WTC11 (cell line): Measurements from ENCODE around the gene SON. TPM values are rescaled to one million over a fixed set of nuclear protein-coding genes. Genes with fewer than 3 reads are reported as not detected.

Experiments used
- ATAC-seq: fragments of 200-7000 bp; cut with Tn5 transposase; 2 replicates; pipeline ENCODE4 v1.10.0; 2021; ENCODE audit warnings: mild to moderate bottlenecking, moderate library complexity
- CTCF ChIA-PET: fragments of 300-600 bp; sonication (Branson Sonifier 250); formaldehyde crosslinking; loops from one replicate; lab custom pipeline; 2021; ENCODE audit warnings: antibody characterized with exemption; lab: Charles Lee
- POLR2A ChIA-PET: fragments of 350-600 bp; sonication (Branson Sonifier 250); formaldehyde crosslinking; loops from one replicate; lab custom pipeline; 2021; ENCODE audit warnings: antibody characterized with exemption; lab: Charles Lee
- DNase-seq: peaks from one replicate; pipeline ENCODE4 v3.0.0; 2021; ENCODE audit warnings: low spot score
- H3K27ac Mint-ChIP-seq: 2 replicates; pipeline ENCODE4 v1.8.0; 2021; ENCODE audit warnings: mixed read lengths
- H3K27me3 Mint-ChIP-seq: 2 replicates; pipeline ENCODE4 v1.8.0; 2021; ENCODE audit warnings: low read depth, mild to moderate bottlenecking, moderate library complexity, mixed read lengths
- H3K36me3 Mint-ChIP-seq: 2 replicates; pipeline ENCODE4 v1.8.0; 2021; ENCODE audit warnings: mixed read lengths
- H3K4me1 Mint-ChIP-seq: 2 replicates; pipeline ENCODE4 v1.8.0; 2022; ENCODE audit warnings: mixed read lengths
- H3K4me3 Mint-ChIP-seq: 2 replicates; pipeline ENCODE4 v1.8.0; 2021; ENCODE audit warnings: mild to moderate bottlenecking, moderate library complexity, mixed read lengths
- H3K9me3 Mint-ChIP-seq: 2 replicates; pipeline ENCODE4 v1.8.0; 2021; ENCODE audit warnings: mixed read lengths
- CREB1 ChIP-seq: sonication (generic); formaldehyde crosslinking; IDR thresholded peaks from 2 replicates; pipeline ENCODE4 v1.8.0; 2023; ENCODE audit warnings: mild to moderate bottlenecking, missing genetic modification reagents
- CTCF ChIP-seq: fragments of 200-600 bp; IDR thresholded peaks from 2 replicates; pipeline ENCODE4 v1.8.0; 2022; ENCODE audit warnings: antibody characterized with exemption
- ELF4 ChIP-seq: sonication (generic); formaldehyde crosslinking; IDR thresholded peaks from 2 replicates; pipeline ENCODE4 v1.8.1; 2022; ENCODE audit warnings: low read depth, mild to moderate bottlenecking, moderate library complexity, missing genetic modification reagents
- ETV6 ChIP-seq: sonication (generic); formaldehyde crosslinking; IDR thresholded peaks from 2 replicates; pipeline ENCODE4 v1.8.1; 2022; ENCODE audit warnings: mild to moderate bottlenecking, missing genetic modification reagents
- FOXP1 ChIP-seq: sonication (generic); formaldehyde crosslinking; IDR thresholded peaks from 2 replicates; pipeline ENCODE4 v1.8.0; 2022; ENCODE audit warnings: missing genetic modification reagents, mild to moderate bottlenecking, moderate library complexity, borderline replicate concordance
- GABPB1 ChIP-seq: sonication (generic); formaldehyde crosslinking; IDR thresholded peaks from 2 replicates; pipeline ENCODE4 v1.8.1; 2023; ENCODE audit warnings: mild to moderate bottlenecking, missing genetic modification reagents
- GRHL2 ChIP-seq: fragments of 250-450 bp; sonication (Bioruptor Pico); IDR thresholded peaks from 2 replicates; pipeline ENCODE4 v1.8.0; 2022; ENCODE audit warnings: mild to moderate bottlenecking, moderate library complexity; ENCODE audit not compliant: insufficient replicate concordance, severe bottlenecking
- HMGXB4 ChIP-seq: sonication (generic); formaldehyde crosslinking; IDR thresholded peaks from 2 replicates; pipeline ENCODE4 v1.8.1; 2023; ENCODE audit warnings: mild to moderate bottlenecking, moderate library complexity, missing genetic modification reagents
- MAX ChIP-seq: sonication (generic); formaldehyde crosslinking; IDR thresholded peaks from 2 replicates; pipeline ENCODE4 v1.8.0; 2022; ENCODE audit warnings: mild to moderate bottlenecking, missing genetic modification reagents
- MLX ChIP-seq: sonication (generic); formaldehyde crosslinking; IDR thresholded peaks from 2 replicates; pipeline ENCODE4 v1.8.1; 2023; ENCODE audit warnings: mild to moderate bottlenecking, missing genetic modification reagents, moderate library complexity
- NFATC4 ChIP-seq: fragments of 250-450 bp; sonication (Bioruptor Pico); IDR thresholded peaks from 2 replicates; pipeline ENCODE4 v1.9.0; 2021; ENCODE audit warnings: mild to moderate bottlenecking
- NFYB ChIP-seq: sonication (generic); formaldehyde crosslinking; conservative IDR thresholded peaks from 2 replicates; pipeline ENCODE4 v1.8.0; 2022; ENCODE audit warnings: low read depth, missing genetic modification reagents
- NR1H2 ChIP-seq: sonication (generic); formaldehyde crosslinking; IDR thresholded peaks from 2 replicates; pipeline ENCODE4 v1.9.0; 2021; ENCODE audit warnings: mild to moderate bottlenecking, moderate library complexity, missing genetic modification reagents
- PREB ChIP-seq: sonication (generic); formaldehyde crosslinking; IDR thresholded peaks from 2 replicates; pipeline ENCODE4 v1.8.1; 2022; ENCODE audit warnings: mild to moderate bottlenecking, missing genetic modification reagents, moderate library complexity, borderline replicate concordance
- PRRX2 ChIP-seq: fragments of 250-450 bp; sonication (Bioruptor Pico); IDR thresholded peaks from 2 replicates; pipeline ENCODE4 v1.8.0; 2021; ENCODE audit warnings: mild to moderate bottlenecking
- RELA ChIP-seq: sonication (generic); formaldehyde crosslinking; IDR thresholded peaks from 2 replicates; pipeline ENCODE4 v1.8.1; 2022; ENCODE audit warnings: missing genetic modification reagents, mild to moderate bottlenecking, borderline replicate concordance
- RORB ChIP-seq: fragments of 250-450 bp; sonication (Bioruptor Pico); IDR thresholded peaks from 2 replicates; pipeline ENCODE4 v1.9.0; 2021; ENCODE audit warnings: mild to moderate bottlenecking
- SMAD3 ChIP-seq: sonication (generic); formaldehyde crosslinking; IDR thresholded peaks from 2 replicates; pipeline ENCODE4 v1.8.0; 2022; ENCODE audit warnings: missing genetic modification reagents, mild to moderate bottlenecking, borderline replicate concordance
- STAT6 ChIP-seq: sonication (generic); formaldehyde crosslinking; conservative IDR thresholded peaks from 2 replicates; pipeline ENCODE4 v1.8.1; 2023; ENCODE audit warnings: mild to moderate bottlenecking, low read depth, missing genetic modification reagents, moderate library complexity
- ZNF121 ChIP-seq: sonication (generic); formaldehyde crosslinking; IDR thresholded peaks from 2 replicates; pipeline ENCODE4 v1.8.0; 2023; ENCODE audit warnings: missing genetic modification reagents
- ZNF138 ChIP-seq: sonication (generic); formaldehyde crosslinking; conservative IDR thresholded peaks from 2 replicates; pipeline ENCODE4 v1.8.1; 2022; ENCODE audit warnings: mild to moderate bottlenecking, moderate library complexity, missing genetic modification reagents
- ZNF263 ChIP-seq: sonication (generic); formaldehyde crosslinking; IDR thresholded peaks from 2 replicates; pipeline ENCODE4 v1.8.1; 2022; ENCODE audit warnings: low read depth, mild to moderate bottlenecking, moderate library complexity, missing genetic modification reagents
- ZNF317 ChIP-seq: sonication (generic); formaldehyde crosslinking; IDR thresholded peaks from 2 replicates; pipeline ENCODE4 v1.8.1; 2023; ENCODE audit warnings: low read depth, mild to moderate bottlenecking, moderate library complexity, missing genetic modification reagents, borderline replicate concordance
- total RNA-seq: library from RNA; stranded (reverse); gene quantifications from 3 replicates; pipeline ENCODE4 v1.2.3, GENCODE V29; 2021

SON gene
- total RNA-seq, 1 experiment from 2014 or later, result 309 TPM

- peak overlapping the region; percentile 100 for H3K27ac Mint-ChIP-seq
- peaks cover 22% of the 10 kb centered on the region for H3K4me1 Mint-ChIP-seq
- TF ChIP-seq ZNF121 (CRISPR knock-in tag), result peak; percentile 84; the same call in 1 of the 2 replicates
- 0 out of 2 replicates have a peak, but pooled peaks have one; percentile 4 for TF ChIP-seq MAX (CRISPR knock-in tag)
- TF ChIP-seq RORB (CRISPR knock-in tag), result no peak
- no peak for TF ChIP-seq GRHL2 (CRISPR knock-in tag)
- TF ChIP-seq ETV6 (CRISPR knock-in tag), result no peak
- no peak for TF ChIP-seq FOXP1
- TF ChIP-seq PRRX2 (CRISPR knock-in tag), result no peak
- no peak for TF ChIP-seq NFATC4
- TF ChIP-seq STAT6 (CRISPR knock-in tag), result no peak
- no peak for TF ChIP-seq PREB (CRISPR knock-in tag)
- TF ChIP-seq CREB1 (CRISPR knock-in tag), result no peak
- TF ChIP-seq ZNF263 (CRISPR knock-in tag), result no peak
- peak; percentile 73 for TF ChIP-seq GABPB1 (CRISPR knock-in tag)
- TF ChIP-seq MLX (CRISPR knock-in tag), result no peak
- TF ChIP-seq CTCF, result no peak
- ChIA-PET POLR2A (interaction anchor here (1.2 kb wide), 1 partner anchor 48 kb away, joined by 3 read pairs; no protein-coding TSS in a partner anchor), CTCF (interaction anchor here (1.5 kb wide), 1 partner anchor 65 kb away, joined by 5 read pairs; no protein-coding TSS in a partner anchor)
- H3K9me3 Mint-ChIP-seq, result peaks cover 6% of the 10 kb centered on the region
- ATAC-seq (no peak), DNase-seq (no peak)
- peak overlapping the region; percentile 99 for H3K4me3 Mint-ChIP-seq
- no peaks in the 10 kb centered on the region for H3K27me3 Mint-ChIP-seq
- peaks cover 46% of the 10 kb centered on the region for H3K36me3 Mint-ChIP-seq
Observed at GRCh38 chr21:33541105-33541711, 1.6 kb upstream of the SON start.

GRCh38 chr21:33541756-33542639 is 840 bp upstream of the SON start, which contains the start of gene GART:
Gene GART (minus strand): TSS chr21:33542117. CDS start chr21:33539315, 2,802 bp downstream.
- DNase-seq, result peak; percentile 85
- ChIA-PET CTCF (interaction anchor here (1.1 to 1.5 kb wide), 2 partner anchors 62 to 64 kb away, joined by 3 to 5 read pairs; partner anchors contain the start of gene TMEM50B), POLR2A (interaction anchor here (0.6 to 1.2 kb wide), 3 partner anchors 22 to 47 kb away, joined by 3 read pairs; partner anchors contain the start of gene DONSON)
- peaks cover 22% of the 10 kb centered on the region for H3K4me1 Mint-ChIP-seq
- peaks cover 6% of the 10 kb centered on the region for H3K9me3 Mint-ChIP-seq
- H3K27me3 Mint-ChIP-seq, result no peaks in the 10 kb centered on the region
- peak within 1 kb of the TSS; percentile 99 for H3K4me3 Mint-ChIP-seq
- H3K36me3 Mint-ChIP-seq, result peaks cover 42% of the 10 kb centered on the region
- H3K27ac Mint-ChIP-seq, result peak within 1 kb of the TSS; percentile 100
- ATAC-seq, result peak; percentile 77
- TF ChIP-seq ELF4 (CRISPR knock-in tag), result no peak
- peak; percentile 72; the same call in 1 of the 2 replicates for TF ChIP-seq HMGXB4 (CRISPR knock-in tag)
- no peak for TF ChIP-seq NR1H2 (CRISPR knock-in tag)
- TF ChIP-seq MAX (CRISPR knock-in tag), result peak; percentile 63; the same call in 1 of the 2 replicates
- no peak for TF ChIP-seq ZNF317 (CRISPR knock-in tag)
- TF ChIP-seq CREB1 (CRISPR knock-in tag), result peak; percentile 53; the same call in 1 of the 2 replicates
- TF ChIP-seq NFYB (CRISPR knock-in tag), result peak; percentile 55; the same call in 1 of the 2 replicates
- TF ChIP-seq ZNF138 (CRISPR knock-in tag), result no peak
- TF ChIP-seq RELA, result no peak
- 0 out of 2 replicates have a peak, but pooled peaks have one; percentile 23 for TF ChIP-seq SMAD3
- peak; percentile 64; the same call in 1 of the 2 replicates for TF ChIP-seq GABPB1 (CRISPR knock-in tag)
